Subcutaneous adipose tissue (tissue), 4 donors: Measurements from ENCODE around the gene GEMIN7. TPM values are rescaled to one million over a fixed set of nuclear protein-coding genes. Genes with fewer than 3 reads are reported as not detected.

ENCODE experiments used
- CTCF ChIP-seq: fragments of 450-650 bp; IDR thresholded peaks from one replicate; pipeline ENCODE4 v1.5.1; 2016; ENCODE audit warnings: low read depth, mild to moderate bottlenecking, control low read depth, antibody characterized with exemption, moderate library complexity
- total RNA-seq, 4 donors: library from RNA; depleted of rRNA; stranded (reverse); fragments of >200 nt; gene quantifications; one replicate each; pipeline ENCODE4 v1.1.0, GENCODE V29; 2016

The GEMIN7 gene
- total RNA-seq, 4 donors from 2014 or later = 10.3 to 25.8 (median 19.0) TPM

- TF ChIP-seq CTCF = no peak
Measured at GRCh38 chr19:45051929-45052579, 27.0 kb upstream of the GEMIN7 start.

- no peak for TF ChIP-seq CTCF
Measured at GRCh38 chr19:45056831-45057230, 22.2 kb upstream of the GEMIN7 start.

- no peak for TF ChIP-seq CTCF
Measured at GRCh38 chr19:45057444-45057843, 21.6 kb upstream of the GEMIN7 start.

GRCh38 chr19:45058622-45059159, 20.4 kb upstream of the GEMIN7 start:
- TF ChIP-seq CTCF = no peak

GRCh38 chr19:45059258-45059965, 19.6 kb upstream of the GEMIN7 start:
- no peak for TF ChIP-seq CTCF

- TF ChIP-seq CTCF = no peak
Measured at GRCh38 chr19:45061965-45062364, 17.1 kb upstream of the GEMIN7 start.
